Measurements from ENCODE around the gene MARCHF6. TPM values are rescaled to one million over a fixed set of nuclear protein-coding genes. Genes with fewer than 3 reads are reported as not detected.
A peak's percentile ranks its signal among the peaks of the same experiment; 100 is the strongest.

MARCHF6 gene
- total RNA-seq, 2 experiments from 2014 or later: 67.3 to 92.2 TPM

DNA sequence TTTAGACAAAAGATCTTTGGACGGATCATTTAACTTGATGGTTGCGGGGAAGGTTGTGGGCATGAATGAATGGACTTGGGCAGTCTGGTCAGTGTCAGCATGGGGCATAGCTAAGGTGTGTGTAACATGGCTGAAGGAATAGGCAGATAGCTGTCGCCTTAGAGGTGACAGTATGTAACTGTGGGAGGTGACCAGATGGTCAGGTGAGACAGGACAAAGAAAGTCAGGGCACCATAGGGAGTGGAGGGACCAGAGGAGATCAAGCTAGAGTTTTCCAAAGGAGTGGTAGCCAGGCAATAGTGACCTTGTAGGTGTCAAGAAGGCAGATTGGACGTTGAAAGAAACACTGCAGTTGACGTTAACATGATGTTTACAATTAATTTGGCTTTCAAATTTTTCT is 43.1 kb downstream of the MARCHF6 start:
- ChIA-PET CTCF (interaction anchor here (1.2 to 2.1 kb wide), 3 partner anchors 10 to 112 kb away, joined by 3 to 7 read pairs (median 4); no protein-coding TSS in a partner anchor), POLR2A (no interaction called here)
- DNase-seq (no peak), ATAC-seq (no peak)
- Mint-ChIP-seq H3K27me3 (no peaks in the 10 kb centered on the region), H3K27ac (peak overlapping the region; percentile 7), H3K4me3 (no peak overlapping the region), H3K4me1 (peaks cover 4% of the 10 kb centered on the region), H3K9me3 (ENCODE audit: low read depth) (no peaks in the 10 kb centered on the region), H3K36me3 (ENCODE audit: low read depth) (peaks cover 42% of the 10 kb centered on the region)
- intact Hi-C loops (cut with DNase I, micrococcal nuclease): no loop called here

DNA sequence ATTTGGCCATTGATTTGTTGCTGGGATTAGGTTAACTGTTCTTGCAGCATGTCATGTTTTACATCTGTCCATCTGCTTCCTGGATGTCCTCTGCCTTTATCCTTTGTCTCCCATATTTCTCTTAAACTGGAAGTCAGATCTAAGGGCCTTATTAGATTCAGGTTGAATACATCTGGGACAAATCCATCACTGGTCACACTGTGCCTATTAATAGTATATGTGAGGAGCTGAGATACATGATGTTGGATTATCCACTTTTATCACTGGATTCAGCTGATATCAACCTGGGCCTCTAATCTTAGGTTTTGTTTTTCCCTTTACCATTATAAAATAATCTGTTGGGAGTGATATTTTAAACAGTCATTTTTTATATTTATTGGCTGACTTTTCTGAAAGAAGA is 46.3 kb downstream of the MARCHF6 start:
- ATAC-seq (no peak), DNase-seq (no peak)
- peaks cover 33% of the 10 kb centered on the region for H3K36me3 Mint-ChIP-seq (ENCODE audit: low read depth)
- intact Hi-C loops (cut with DNase I, micrococcal nuclease): no loop called here
- no peak overlapping the region for H3K4me3 Mint-ChIP-seq
- no peaks in the 10 kb centered on the region for H3K27me3 Mint-ChIP-seq
- ChIA-PET CTCF (no interaction called here), POLR2A (no interaction called here)
- peaks cover 4% of the 10 kb centered on the region for H3K4me1 Mint-ChIP-seq
- H3K27ac Mint-ChIP-seq: no peak overlapping the region
- no peaks in the 10 kb centered on the region for H3K9me3 Mint-ChIP-seq (ENCODE audit: low read depth)

DNA sequence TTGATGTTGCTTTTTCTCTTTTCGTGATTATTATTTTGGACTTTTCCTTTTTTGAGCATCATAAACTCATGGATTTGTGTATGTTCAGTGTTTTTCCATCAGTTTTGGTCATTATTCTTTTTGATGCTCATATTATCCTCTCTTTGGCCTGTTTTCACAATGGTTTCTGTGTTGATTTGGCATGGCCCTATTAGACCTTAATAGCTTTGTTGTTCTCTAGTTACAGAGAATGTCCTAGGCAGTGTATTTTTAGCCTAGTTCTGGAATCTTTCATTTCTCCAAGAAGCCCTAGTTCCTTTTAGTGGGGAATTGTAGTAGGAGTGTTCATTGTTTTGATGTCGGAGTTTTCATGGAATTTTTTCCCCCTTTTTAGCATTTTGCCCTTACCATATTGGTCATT is 46.9 kb downstream of the MARCHF6 start:
- ATAC-seq (no peak), DNase-seq (no peak)
- intact Hi-C loops (cut with DNase I, micrococcal nuclease): no loop called here
- peaks cover 32% of the 10 kb centered on the region for H3K36me3 Mint-ChIP-seq (ENCODE audit: low read depth)
- no peaks in the 10 kb centered on the region for H3K9me3 Mint-ChIP-seq (ENCODE audit: low read depth)
- POLR2A ChIA-PET: no interaction called here
- no peak overlapping the region for H3K27ac Mint-ChIP-seq
- CTCF ChIA-PET: no interaction called here
- H3K4me1 Mint-ChIP-seq: peaks cover 4% of the 10 kb centered on the region
- H3K4me3 Mint-ChIP-seq: no peak overlapping the region
- no peaks in the 10 kb centered on the region for H3K27me3 Mint-ChIP-seq

DNA sequence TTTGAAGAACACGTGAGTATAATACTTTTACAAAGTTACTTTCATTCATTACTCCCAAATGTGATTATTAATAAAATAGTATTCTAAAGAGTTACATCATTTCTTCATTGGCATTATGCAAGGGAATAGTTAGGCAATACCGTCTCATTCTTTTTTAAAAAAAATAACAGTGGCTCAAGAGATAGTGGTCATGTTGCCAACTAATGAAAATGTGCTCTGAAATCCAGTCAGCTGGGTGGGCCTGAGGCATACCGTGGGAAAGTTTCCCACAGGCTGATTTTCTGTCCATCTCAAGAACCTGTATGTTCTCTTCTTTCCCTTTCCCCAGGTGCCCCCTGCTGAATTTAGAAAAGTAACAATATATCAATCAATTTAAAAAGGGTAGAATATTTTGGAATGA is 47.3 kb downstream of the MARCHF6 start:
- ATAC-seq (no peak), DNase-seq (no peak)
- intact Hi-C loops (cut with DNase I, micrococcal nuclease): no loop called here
- ChIA-PET CTCF (no interaction called here), POLR2A (no interaction called here)
- H3K27me3 Mint-ChIP-seq: no peaks in the 10 kb centered on the region
- peaks cover 31% of the 10 kb centered on the region for H3K36me3 Mint-ChIP-seq (ENCODE audit: low read depth)
- H3K9me3 Mint-ChIP-seq (ENCODE audit: low read depth): no peaks in the 10 kb centered on the region
- no peak overlapping the region for H3K4me3 Mint-ChIP-seq
- no peak overlapping the region for H3K27ac Mint-ChIP-seq
- peaks cover 4% of the 10 kb centered on the region for H3K4me1 Mint-ChIP-seq

DNA sequence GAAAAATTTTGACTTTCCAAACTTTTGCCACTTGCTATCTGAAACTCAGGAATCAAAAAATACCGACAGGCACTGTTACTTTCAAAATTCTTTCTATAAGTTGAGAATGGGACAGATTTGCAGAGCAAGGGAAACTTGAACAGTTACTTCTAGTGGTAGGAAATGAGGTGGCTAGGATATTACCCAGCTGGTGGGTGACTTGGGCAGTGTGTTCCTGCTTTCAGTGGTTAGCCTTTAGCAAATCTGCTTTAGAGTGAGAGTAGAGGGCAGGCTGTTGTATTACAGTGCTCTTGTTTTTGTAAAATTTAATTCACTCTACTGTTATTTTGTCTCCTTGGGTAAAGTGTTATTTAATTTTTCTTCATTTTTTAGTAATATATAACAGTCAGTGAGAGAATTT is 48.0 kb downstream of the MARCHF6 start:
- CTCF ChIA-PET: interaction anchor here (0.8 to 0.9 kb wide), 2 partner anchors 17 to 114 kb away, joined by 3 read pairs; no protein-coding TSS in a partner anchor
- no peak overlapping the region for H3K4me3 Mint-ChIP-seq
- H3K27ac Mint-ChIP-seq: peak overlapping the region; percentile 35
- H3K4me1 Mint-ChIP-seq: peaks cover 4% of the 10 kb centered on the region
- H3K36me3 Mint-ChIP-seq (ENCODE audit: low read depth): peaks cover 28% of the 10 kb centered on the region
- no peaks in the 10 kb centered on the region for H3K27me3 Mint-ChIP-seq
- H3K9me3 Mint-ChIP-seq (ENCODE audit: low read depth): no peaks in the 10 kb centered on the region
- DNase-seq (no peak), ATAC-seq (peak; percentile 42)
- POLR2A ChIA-PET: no interaction called here
- intact Hi-C loops (cut with DNase I, micrococcal nuclease): no loop called here

Other genes with a start within 250 kb of the MARCHF6 start
- 10 to 100 TPM; 12.4 to 21.5 TPM for gene ATPSCKMT, start 103.8 kb upstream of the MARCHF6 start, total RNA-seq
- gene CCT5, start 103.4 kb upstream of the MARCHF6 start, total RNA-seq: 100 to 1,000 TPM; 347 to 461 TPM
- under 1 TPM; 0.46 to 0.66 TPM for gene CMBL, start 45.8 kb upstream of the MARCHF6 start, total RNA-seq
- gene ROPN1L, start 88.2 kb downstream of the MARCHF6 start, total RNA-seq: under 1 TPM in 1 of 2 experiments, not detected in 1; 0.28 TPM
- 1 to 10 TPM; 4.6 to 4.9 TPM for gene ANKRD33B, start 210.4 kb downstream of the MARCHF6 start, total RNA-seq